GM21423 (cell line): ENCODE results near the gene HS6ST3.
"Not testable (repeated sequence)": the region's sequence is repeated elsewhere in the genome, so short reads cannot be mapped to it uniquely, and the experiment has no call there.

Experiments
- ATAC-seq: cut with Tn5 transposase; IDR thresholded peaks from one replicate; pipeline ENCODE4 v1.9.1; 2021; ENCODE audit warnings: mild to moderate bottlenecking, moderate library complexity; ENCODE audit not compliant: unreplicated experiment

HS6ST3 gene

GRCh38 chr13:96091164-96092117 is 1.5 kb downstream of the HS6ST3 start:
- ATAC-seq = no peak

- no peak for ATAC-seq
These were observed 3.5 kb downstream of the HS6ST3 start for GRCh38 chr13:96093296-96094006.

- no peak for ATAC-seq
These were observed 10.7 kb downstream of the HS6ST3 start for GRCh38 chr13:96100457-96101220.

GRCh38 chr13:96104516-96104915 is 14.6 kb downstream of the HS6ST3 start:
- ATAC-seq = no peak

- ATAC-seq = not testable (repeated sequence)
These were observed 18.2 kb downstream of the HS6ST3 start for GRCh38 chr13:96108072-96108471.

- ATAC-seq = no peak
These were observed 19.2 kb downstream of the HS6ST3 start for GRCh38 chr13:96109125-96109524.

- ATAC-seq = no peak
These were observed 23.0 kb downstream of the HS6ST3 start for GRCh38 chr13:96112936-96113335.

- ATAC-seq = not testable (repeated sequence)
These were observed 25.5 kb downstream of the HS6ST3 start for GRCh38 chr13:96115368-96115767.

GRCh38 chr13:96119921-96120320 is 30.0 kb downstream of the HS6ST3 start:
- no peak for ATAC-seq

- ATAC-seq = no peak
These were observed 41.0 kb downstream of the HS6ST3 start for GRCh38 chr13:96130818-96131340.

GRCh38 chr13:96141032-96141431 is 51.1 kb downstream of the HS6ST3 start:
- ATAC-seq = no peak

- ATAC-seq = no peak
These were observed 69.8 kb downstream of the HS6ST3 start for GRCh38 chr13:96159725-96160124.

GRCh38 chr13:96161141-96161540 is 71.2 kb downstream of the HS6ST3 start:
- ATAC-seq = no peak

GRCh38 chr13:96165840-96166239 is 75.9 kb downstream of the HS6ST3 start:
- no peak for ATAC-seq

- ATAC-seq = no peak
These were observed 82.2 kb downstream of the HS6ST3 start for GRCh38 chr13:96172066-96172465.

- no peak for ATAC-seq
These were observed 88.9 kb downstream of the HS6ST3 start for GRCh38 chr13:96178759-96179158.

GRCh38 chr13:96179309-96179708 is 89.4 kb downstream of the HS6ST3 start:
- ATAC-seq = no peak

- ATAC-seq = no peak
These were observed 92.0 kb downstream of the HS6ST3 start for GRCh38 chr13:96181911-96182310.

- no peak for ATAC-seq
These were observed 95.9 kb downstream of the HS6ST3 start for GRCh38 chr13:96185818-96186217.

GRCh38 chr13:96191367-96191766 is 101.5 kb downstream of the HS6ST3 start:
- ATAC-seq = no peak

- no peak for ATAC-seq
These were observed 103.9 kb downstream of the HS6ST3 start for GRCh38 chr13:96193728-96194310.
